Small intestine (tissue), 7 donors: ENCODE measurements around the gene ADAT1. TPM values are rescaled to one million over a fixed set of nuclear protein-coding genes. Genes with fewer than 3 reads are reported as not detected.
A peak's percentile ranks its signal among the peaks of the same experiment; 100 is the strongest.

Experiments
- DNase-seq, 2 donors: peaks; one replicate each; pipeline versions ENCODE4 v3.0.0 to v3.0.0-alpha.2; 2013
- FAIRE-seq: peaks from 2 replicates; lab custom pipeline; 2012; peaks lifted over from hg19 to GRCh38; lab: Jason Lieb, UNC
- H3K27ac ChIP-seq, 3 donors: one replicate each; pipeline ENCODE4 v1.5.1; 2013; ENCODE audit warnings: low read length in 2 of 3, mild to moderate bottlenecking in 2 of 3, control low read depth in 1 of 3, inconsistent platforms in 1 of 3, low read depth in 1 of 3, moderate library complexity in 1 of 3
- H3K27me3 ChIP-seq, 3 donors: one replicate each; pipeline ENCODE4 v1.6.1; 2013; ENCODE audit warnings: low read length in 3 of 3, inconsistent platforms in 1 of 3; ENCODE audit not compliant: control insufficient read depth in 3 of 3, insufficient read depth in 3 of 3
- H3K36me3 ChIP-seq, 3 donors: one replicate each; pipeline ENCODE4 v1.6.1; 2013; ENCODE audit warnings: low read length in 3 of 3, inconsistent platforms in 1 of 3, low read depth in 1 of 3, mild to moderate bottlenecking in 1 of 3, moderate library complexity in 1 of 3; ENCODE audit not compliant: control insufficient read depth in 3 of 3, insufficient read depth in 2 of 3
- H3K4me1 ChIP-seq, 3 donors: one replicate each; pipeline ENCODE4 v1.6.1; 2013; ENCODE audit warnings: low read length in 2 of 3, inconsistent platforms in 1 of 3, low read depth in 1 of 3, mild to moderate bottlenecking in 1 of 3, moderate library complexity in 1 of 3; ENCODE audit not compliant: control insufficient read depth in 3 of 3, insufficient read depth in 2 of 3
- H3K4me3 ChIP-seq, 3 donors: one replicate each; pipeline ENCODE4 v1.5.1; 2013; ENCODE audit warnings: low read length in 3 of 3, control low read depth in 1 of 3, inconsistent platforms in 1 of 3, low read depth in 1 of 3, mild to moderate bottlenecking in 1 of 3, moderate library complexity in 1 of 3
- H3K9me3 ChIP-seq, 2 donors: one replicate each; pipeline ENCODE4 v1.6.1; 2013; ENCODE audit warnings: low read depth in 1 of 2, low read length in 1 of 2; ENCODE audit not compliant: control insufficient read depth in 2 of 2, insufficient read depth in 1 of 2
- WGBS, 3 donors: extraction: QIAGEN DNeasy Blood & Tissue Kit; methylation state at CpG; one replicate each; pipeline ENCODE4 v1.1.7; 2013; 5-methylcytosine and 5-hydroxymethylcytosine counted together
- polyA plus RNA-seq, 4 donors: library from polyadenylated mRNA; stranded (reverse) in 3 of 4; unstranded in 1 of 4; fragments of 200-250 nt in 3 of 4; fragments of 120-200 nt in 1 of 4; gene quantifications; one replicate each; pipeline versions ENCODE4 v1.2.1 to v1.2.3, GENCODE V29; 2013
- donor health status: healthy with polysubstance abuse.
- donor health status: control.
- donor health status: control.
- donor health status: Bipolar disorder and iron deficiency.
- donor health status: healthy.

ADAT1 gene
- polyA plus RNA-seq, 4 donors: 7.0 to 27.4 (median 18.4) TPM

- Histone ChIP-seq H3K4me1 (peaks cover 0 to 3% (median 0%) of the 10 kb centered on the region in 3 donors), H3K9me3 (no peaks in the 10 kb centered on the region), H3K27me3 (no peaks in the 10 kb centered on the region), H3K36me3 (peaks cover 14 to 40% (median 17%) of the 10 kb centered on the region in 3 donors), H3K27ac (no peak overlapping the region), H3K4me3 (no peak overlapping the region)
- DNase-seq (no peak), FAIRE-seq (no peak)
- WGBS, 3 donors: 91 to 96% (median 91%) methylated on average over 7 of the region's 7 CpGs
Observed at GRCh38 chr16:75578212-75578611, 44.9 kb downstream of the ADAT1 start.

- FAIRE-seq (no peak), DNase-seq (no peak)
- H3K36me3 ChIP-seq: peaks cover 20 to 54% (median 29%) of the 10 kb centered on the region in 3 donors
Observed at GRCh38 chr16:75576384-75576811, 46.7 kb downstream of the ADAT1 start.

GRCh38 chr16:75575958-75576357, 47.1 kb downstream of the ADAT1 start:
- no peaks in the 10 kb centered on the region for H3K27me3 ChIP-seq
- 66 to 72% (median 69%) methylated on average over 3 of the region's 3 CpGs for WGBS, 3 donors
- DNase-seq: no peak
- H3K36me3 ChIP-seq: peaks cover 21 to 53% (median 31%) of the 10 kb centered on the region in 3 donors
- FAIRE-seq: no peak
- H3K27ac ChIP-seq: no peak overlapping the region
- H3K4me1 ChIP-seq: peaks cover 0 to 4% (median 3%) of the 10 kb centered on the region in 3 donors
- no peak overlapping the region for H3K4me3 ChIP-seq
- H3K9me3 ChIP-seq: no peaks in the 10 kb centered on the region

More at GRCh38 chr16:75576384-75576811, 46.7 kb downstream of the ADAT1 start:
- H3K4me3 ChIP-seq: no peak overlapping the region
- H3K27me3 ChIP-seq: no peaks in the 10 kb centered on the region
- 34 to 51% (median 48%) methylated on average over 3 of the region's 3 CpGs for WGBS, 3 donors
- H3K27ac ChIP-seq: no peak overlapping the region
- no peaks in the 10 kb centered on the region for H3K9me3 ChIP-seq
- peaks cover 0 to 3% (median 0%) of the 10 kb centered on the region in 3 donors for H3K4me1 ChIP-seq

GRCh38 chr16:75573955-75574354, 49.1 kb downstream of the ADAT1 start:
- DNase-seq: no peak
- peaks cover 1 to 5% (median 3%) of the 10 kb centered on the region in 3 donors for H3K4me1 ChIP-seq
- FAIRE-seq: no peak
- no peak overlapping the region for H3K4me3 ChIP-seq
- no peaks in the 10 kb centered on the region for H3K9me3 ChIP-seq
- WGBS, 3 donors: 83 to 89% (median 83%) methylated on average over 5 of the region's 5 CpGs
- H3K27me3 ChIP-seq: no peaks in the 10 kb centered on the region
- H3K27ac ChIP-seq: no peak overlapping the region
- peaks cover 27 to 61% (median 40%) of the 10 kb centered on the region in 3 donors for H3K36me3 ChIP-seq

GRCh38 chr16:75572864-75573542, 50.1 kb downstream of the ADAT1 start:
- H3K27ac ChIP-seq: no peak overlapping the region
- WGBS, 3 donors: 77 to 84% (median 77%) methylated on average over 3 of the region's 3 CpGs
- no peaks in the 10 kb centered on the region for H3K9me3 ChIP-seq
- H3K27me3 ChIP-seq: no peaks in the 10 kb centered on the region
- H3K4me3 ChIP-seq: no peak overlapping the region
- DNase-seq (no peak), FAIRE-seq (no peak)
- peaks cover 27 to 63% (median 43%) of the 10 kb centered on the region in 3 donors for H3K36me3 ChIP-seq
- peaks cover 1 to 6% (median 3%) of the 10 kb centered on the region in 3 donors for H3K4me1 ChIP-seq

- peaks cover 1 to 18% (median 10%) of the 10 kb centered on the region in 3 donors for H3K4me1 ChIP-seq
- H3K36me3 ChIP-seq: peaks cover 20 to 53% (median 34%) of the 10 kb centered on the region in 3 donors
- no peaks in the 10 kb centered on the region for H3K27me3 ChIP-seq
- no peak overlapping the region for H3K4me3 ChIP-seq
- no peak overlapping the region for H3K27ac ChIP-seq
- 60 to 70% (median 61%) methylated on average over 5 of the region's 5 CpGs for WGBS, 3 donors
- FAIRE-seq: no peak
- no peaks in the 10 kb centered on the region for H3K9me3 ChIP-seq
- no peak for DNase-seq
Observed at GRCh38 chr16:75570396-75571065, 52.5 kb downstream of the ADAT1 start.

GRCh38 chr16:75567911-75568310, 55.2 kb downstream of the ADAT1 start:
- Histone ChIP-seq H3K9me3 (no peaks in the 10 kb centered on the region), H3K4me1 (peaks cover 1 to 26% (median 6%) of the 10 kb centered on the region in 3 donors), H3K4me3 (no peak overlapping the region), H3K27ac (no peak overlapping the region), H3K36me3 (peaks cover 14 to 37% (median 27%) of the 10 kb centered on the region in 3 donors), H3K27me3 (no peaks in the 10 kb centered on the region)
- no peak for FAIRE-seq
- no peak for DNase-seq
- WGBS, 3 donors: 79 to 84% (median 81%) methylated on average over 4 of the region's 4 CpGs

- Histone ChIP-seq H3K27ac (peak overlapping the region in 1 of 3 donors; percentile 87), H3K27me3 (no peaks in the 10 kb centered on the region), H3K9me3 (no peaks in the 10 kb centered on the region), H3K4me3 (peak overlapping the region; percentile 82 to 99 (median 91)), H3K36me3 (peaks cover 12 to 27% (median 17%) of the 10 kb centered on the region in 3 donors), H3K4me1 (peaks cover 1 to 26% (median 6%) of the 10 kb centered on the region in 3 donors)
- DNase-seq: peak; percentile 14 to 41
- 1 to 2% (median 2%) methylated on average over 21 to 32 of the region's 32 CpGs for WGBS, 3 donors
- no peak for FAIRE-seq
Observed at GRCh38 chr16:75566758-75567255, 56.3 kb downstream of the ADAT1 start.
